OCI-LY3 (cell line): ENCODE results near the gene CMKLR1.

ENCODE experiments used
- H2AFZ ChIP-seq: fragments of 200-600, 300-600 bp; shearing (Covaris generic); 2 replicates; pipeline ENCODE4 v1.6.0; 2014; ENCODE audit warnings: antibody characterized with exemption, low read depth, low read length
- H3K27ac ChIP-seq: fragments of 200-600, 300-600 bp; sonication (generic); 2 replicates; pipeline ENCODE4 v1.5.1; 2014; ENCODE audit warnings: mild to moderate bottlenecking, low read length, moderate library complexity, mixed read lengths
- H3K27me3 ChIP-seq: fragments of 200-600, 300-600 bp; sonication (generic); 2 replicates; pipeline ENCODE4 v1.6.1; 2014; ENCODE audit warnings: low read depth, low read length, mixed read lengths
- H3K36me3 ChIP-seq: fragments of 200-600, 300-600 bp; sonication (generic); replicated peaks from 2 replicates; pipeline ENCODE3; 2014; ENCODE audit warnings: low read depth, low read length, mixed read lengths
- H3K4me1 ChIP-seq: fragments of 300-600, 200-600 bp; sonication (generic); 2 replicates; pipeline ENCODE4 v1.6.1; 2014; ENCODE audit warnings: low read length, mixed read lengths
- H3K4me2 ChIP-seq: fragments of 200-600, 300-600 bp; sonication (generic); 2 replicates; pipeline ENCODE4 v1.6.1; 2014; ENCODE audit warnings: low read length, mixed read lengths
- H3K4me3 ChIP-seq: fragments of 300-600, 200-600 bp; sonication (generic); 2 replicates; pipeline ENCODE4 v1.5.1; 2014; ENCODE audit warnings: antibody characterized with exemption, mild to moderate bottlenecking, low read length, moderate library complexity
- H3K79me2 ChIP-seq: fragments of 300-600, 200-600 bp; shearing (Covaris generic); 2 replicates; pipeline ENCODE4 v1.6.1; 2014; ENCODE audit warnings: mild to moderate bottlenecking, low read length, mixed read lengths
- H3K9ac ChIP-seq: fragments of 300-600, 200-600 bp; shearing (Covaris generic); 2 replicates; pipeline ENCODE4 v1.6.0; 2014; ENCODE audit warnings: mild to moderate bottlenecking, low read length, moderate library complexity
- H3K9me3 ChIP-seq: fragments of 200-600, 300-600 bp; shearing (Covaris generic); 2 replicates; pipeline ENCODE4 v1.6.1; 2014; ENCODE audit warnings: low read length, mixed read lengths; ENCODE audit not compliant: insufficient read depth
- H4K20me1 ChIP-seq: fragments of 200-600, 300-600 bp; sonication (generic); 2 replicates; pipeline ENCODE4 v1.6.1; 2016; ENCODE audit warnings: low read length, mixed read lengths; ENCODE audit not compliant: insufficient read depth
- EZH2phosphoT487 ChIP-seq: fragments of 200-600 bp; shearing (Covaris generic); IDR thresholded peaks from 2 replicates; pipeline ENCODE4 v1.6.1; 2018; ENCODE audit warnings: antibody characterized with exemption, mixed run types, low read depth
- TF ChIP-seq, protein P1 (sequence below): fragments of 200-600, 300-600 bp; sonication (generic); IDR thresholded peaks from 2 replicates; pipeline ENCODE4 v1.5.1; 2014; ENCODE audit warnings: antibody characterized with exemption, low read length, low read depth

CMKLR1 gene

DNA sequence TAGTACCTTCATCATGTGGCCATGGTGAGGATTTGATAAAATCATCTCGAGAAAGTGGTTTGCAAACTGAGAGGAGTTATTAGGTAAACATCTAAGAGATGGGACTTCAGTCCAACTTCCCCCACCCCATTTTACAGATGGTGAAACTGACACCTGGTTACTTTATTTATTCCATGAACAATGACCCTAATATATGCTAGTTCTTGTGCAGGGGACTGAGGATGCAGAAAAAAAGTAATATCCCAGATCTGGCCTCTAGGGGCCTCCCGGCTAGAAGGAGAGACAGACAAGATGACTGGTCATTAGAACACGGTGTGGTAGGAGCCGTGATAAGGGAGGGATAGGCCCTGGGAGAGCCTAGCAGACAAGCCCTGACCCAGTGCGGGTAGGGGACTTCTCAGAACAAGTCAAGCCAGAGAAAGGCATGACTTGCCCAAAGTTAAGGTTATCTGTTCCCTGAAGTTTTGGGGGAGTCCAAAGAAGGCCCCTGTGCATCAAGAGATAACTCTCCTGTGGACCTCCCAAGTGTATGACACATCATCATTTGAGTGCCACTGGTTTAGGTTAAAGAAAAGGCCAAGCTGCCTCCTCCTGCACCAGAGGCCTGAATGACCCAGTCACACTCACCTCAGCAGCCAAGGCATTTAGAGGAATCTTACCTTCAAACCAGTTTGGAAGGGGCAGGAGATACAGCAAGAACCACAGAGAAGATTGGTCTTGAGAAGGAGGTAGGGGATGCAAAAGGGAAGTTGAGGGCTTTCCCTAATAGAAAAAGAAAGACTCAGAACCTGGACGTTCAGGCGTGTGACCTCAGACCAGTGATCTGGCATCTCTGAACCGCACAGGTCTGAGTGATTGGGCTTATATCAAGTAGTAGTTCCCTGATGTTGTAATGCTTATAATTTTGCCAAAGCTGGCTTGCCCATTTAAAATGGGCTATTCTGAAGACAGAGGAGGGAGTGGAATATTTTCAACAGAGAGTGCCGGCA, 1.6 kb downstream of the CMKLR1 start:
- Histone ChIP-seq H4K20me1 (no peaks in the 10 kb centered on the region), H2AFZ (no peak overlapping the region), H3K27ac (peak overlapping the region; percentile 6; the same call in 1 of the 2 replicates), H3K9ac (no peak overlapping the region), H3K27me3 (peaks cover 33% of the 10 kb centered on the region), H3K4me3 (no peak overlapping the region), H3K4me2 (peak overlapping the region; percentile 21), H3K36me3 (no peaks in the 10 kb centered on the region), H3K9me3 (no peaks in the 10 kb centered on the region), H3K79me2 (no peaks in the 10 kb centered on the region), H3K4me1 (peaks cover 65% of the 10 kb centered on the region)
- TF ChIP-seq, protein P1, sequence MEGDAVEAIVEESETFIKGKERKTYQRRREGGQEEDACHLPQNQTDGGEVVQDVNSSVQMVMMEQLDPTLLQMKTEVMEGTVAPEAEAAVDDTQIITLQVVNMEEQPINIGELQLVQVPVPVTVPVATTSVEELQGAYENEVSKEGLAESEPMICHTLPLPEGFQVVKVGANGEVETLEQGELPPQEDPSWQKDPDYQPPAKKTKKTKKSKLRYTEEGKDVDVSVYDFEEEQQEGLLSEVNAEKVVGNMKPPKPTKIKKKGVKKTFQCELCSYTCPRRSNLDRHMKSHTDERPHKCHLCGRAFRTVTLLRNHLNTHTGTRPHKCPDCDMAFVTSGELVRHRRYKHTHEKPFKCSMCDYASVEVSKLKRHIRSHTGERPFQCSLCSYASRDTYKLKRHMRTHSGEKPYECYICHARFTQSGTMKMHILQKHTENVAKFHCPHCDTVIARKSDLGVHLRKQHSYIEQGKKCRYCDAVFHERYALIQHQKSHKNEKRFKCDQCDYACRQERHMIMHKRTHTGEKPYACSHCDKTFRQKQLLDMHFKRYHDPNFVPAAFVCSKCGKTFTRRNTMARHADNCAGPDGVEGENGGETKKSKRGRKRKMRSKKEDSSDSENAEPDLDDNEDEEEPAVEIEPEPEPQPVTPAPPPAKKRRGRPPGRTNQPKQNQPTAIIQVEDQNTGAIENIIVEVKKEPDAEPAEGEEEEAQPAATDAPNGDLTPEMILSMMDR = peak; percentile 54
- no peak for TF ChIP-seq EZH2phosphoT487

DNA sequence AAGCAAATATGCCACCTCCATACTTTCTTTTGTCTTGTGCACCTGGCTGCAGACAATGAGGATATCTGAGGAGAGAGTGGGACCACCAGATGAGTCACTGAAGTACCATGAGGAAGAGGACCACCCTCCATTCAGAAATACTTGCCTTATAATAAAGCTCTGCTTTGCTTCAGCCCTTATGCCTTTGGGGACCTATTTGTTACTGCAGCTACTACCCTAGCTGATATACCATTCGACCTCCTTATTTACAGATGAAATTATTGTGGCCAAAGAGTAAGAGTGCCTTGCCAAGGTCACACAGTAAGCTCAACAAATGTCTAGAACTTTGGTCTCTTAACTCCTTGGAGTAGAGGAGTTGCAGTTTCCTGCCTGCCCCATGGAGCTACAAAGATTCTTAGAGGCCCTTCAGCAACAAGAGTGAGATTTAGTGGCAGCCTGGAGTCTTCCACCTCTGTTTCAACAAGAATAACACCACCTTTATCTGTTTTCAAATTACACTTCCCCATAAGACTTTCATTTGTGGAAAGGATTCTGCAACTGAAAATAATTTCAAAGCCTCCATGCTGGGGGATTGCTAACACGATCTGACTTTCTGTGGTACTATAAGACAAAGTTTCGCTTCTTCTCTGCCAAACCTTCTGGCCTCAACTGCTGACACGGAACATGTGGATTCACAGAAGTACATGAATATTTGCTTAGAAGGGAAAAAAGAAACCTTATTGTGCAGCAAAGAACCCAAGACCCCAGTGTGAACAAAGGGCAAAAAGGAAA, 3.6 kb downstream of the CMKLR1 start:
- H3K79me2 ChIP-seq = no peaks in the 10 kb centered on the region
- H3K9ac ChIP-seq = no peak overlapping the region
- H3K27ac ChIP-seq = peak overlapping the region; percentile 82
- no peak for TF ChIP-seq EZH2phosphoT487
- TF ChIP-seq, protein P1 = no peak
- H3K36me3 ChIP-seq = no peaks in the 10 kb centered on the region
- H3K4me2 ChIP-seq = peak overlapping the region; percentile 52
- no peaks in the 10 kb centered on the region for H3K9me3 ChIP-seq
- H3K4me3 ChIP-seq = peak overlapping the region; percentile 11; the same call in 1 of the 2 replicates
- peaks cover 30% of the 10 kb centered on the region for H3K27me3 ChIP-seq
- H4K20me1 ChIP-seq = no peaks in the 10 kb centered on the region
- H3K4me1 ChIP-seq = peaks cover 65% of the 10 kb centered on the region
- H2AFZ ChIP-seq = no peak overlapping the region

DNA sequence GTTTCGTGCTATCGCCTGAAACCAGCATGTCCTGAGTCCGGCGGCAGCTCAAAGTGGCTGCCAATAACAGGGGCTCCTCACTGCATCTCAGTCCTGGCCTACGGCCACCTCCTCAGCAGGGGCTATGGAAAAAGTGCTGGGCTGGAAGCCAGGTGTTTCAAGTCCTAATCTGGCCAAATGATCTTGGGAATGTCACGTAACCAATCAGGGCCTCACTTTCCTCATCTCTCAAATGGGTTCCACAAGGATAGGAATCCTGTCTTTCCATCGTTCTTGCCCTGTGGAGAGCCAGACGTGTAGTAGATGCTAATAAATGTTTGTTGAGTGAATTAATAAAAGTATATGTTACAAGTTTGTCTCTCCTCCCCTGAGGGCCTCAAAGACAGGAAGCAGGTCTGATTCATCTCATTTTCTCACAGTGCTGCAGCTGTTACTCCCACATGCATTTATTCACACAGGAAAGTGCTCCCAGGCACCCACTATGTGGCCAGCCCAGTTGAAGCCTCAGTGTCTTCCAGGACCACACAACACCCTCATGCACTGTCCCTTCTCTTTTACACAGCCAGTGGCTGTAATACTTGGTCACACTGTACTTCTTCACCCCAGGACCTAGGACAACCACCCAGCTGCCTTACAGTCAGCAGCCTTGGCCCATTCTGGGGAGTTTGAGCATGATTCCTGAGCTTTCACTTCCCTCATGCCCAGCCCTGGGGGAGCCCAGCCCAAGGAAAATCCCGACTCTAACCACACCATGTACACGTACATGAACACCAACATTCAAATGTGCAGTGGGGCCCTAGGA, 5.0 kb downstream of the CMKLR1 start:
- no peaks in the 10 kb centered on the region for H3K9me3 ChIP-seq
- H2AFZ ChIP-seq = no peak overlapping the region
- no peaks in the 10 kb centered on the region for H4K20me1 ChIP-seq
- H3K36me3 ChIP-seq = no peaks in the 10 kb centered on the region
- H3K4me2 ChIP-seq = peak overlapping the region; percentile 56
- no peak overlapping the region; the same call in 1 of the 2 replicates for H3K4me3 ChIP-seq
- peaks cover 28% of the 10 kb centered on the region for H3K27me3 ChIP-seq
- H3K4me1 ChIP-seq = peaks cover 64% of the 10 kb centered on the region
- no peak overlapping the region for H3K9ac ChIP-seq
- H3K79me2 ChIP-seq = no peaks in the 10 kb centered on the region
- H3K27ac ChIP-seq = no peak overlapping the region; the same call in 1 of the 2 replicates
- TF ChIP-seq, protein P1 = no peak
- TF ChIP-seq EZH2phosphoT487 = no peak
